ENCODE data around the gene RBM18.
A peak's percentile ranks its signal among the peaks of the same experiment; 100 is the strongest.

Gene RBM18

DNA sequence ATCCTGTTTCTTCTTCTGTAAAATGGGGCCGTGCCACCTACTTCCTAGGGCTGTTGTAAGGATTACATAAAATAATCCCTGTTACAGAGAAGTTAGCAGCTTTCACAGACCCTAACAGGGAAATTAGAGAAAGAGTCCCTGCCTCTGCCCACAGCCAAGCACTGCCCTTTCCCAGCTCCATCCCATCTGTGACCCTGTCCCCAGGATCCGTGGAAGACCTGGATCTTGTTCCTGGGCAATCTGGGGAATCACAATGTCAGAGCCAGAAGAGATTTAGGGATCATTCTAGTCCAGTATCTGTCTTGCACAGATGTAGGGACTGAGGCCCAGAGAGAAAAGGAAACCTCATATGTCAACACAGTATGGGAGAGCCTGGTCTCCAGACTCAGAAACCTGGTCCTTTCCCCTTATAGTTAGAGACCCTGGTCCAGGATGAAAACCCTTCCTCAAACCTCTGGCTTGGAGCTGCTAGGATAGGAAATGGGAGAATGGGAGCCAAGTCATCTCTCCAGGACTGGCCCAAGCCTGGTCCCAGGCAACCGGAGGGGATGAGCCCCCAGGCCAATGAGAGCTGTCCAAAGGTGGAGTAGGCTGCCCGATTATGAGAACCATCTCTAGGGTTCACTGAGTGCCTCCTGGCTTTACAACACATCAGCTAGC lies 48.4 kb downstream of the RBM18 start:
- no peak overlapping the region for H3K9ac ChIP-seq (ENCODE audit: low read length)
- TF ChIP-seq, protein P1, sequence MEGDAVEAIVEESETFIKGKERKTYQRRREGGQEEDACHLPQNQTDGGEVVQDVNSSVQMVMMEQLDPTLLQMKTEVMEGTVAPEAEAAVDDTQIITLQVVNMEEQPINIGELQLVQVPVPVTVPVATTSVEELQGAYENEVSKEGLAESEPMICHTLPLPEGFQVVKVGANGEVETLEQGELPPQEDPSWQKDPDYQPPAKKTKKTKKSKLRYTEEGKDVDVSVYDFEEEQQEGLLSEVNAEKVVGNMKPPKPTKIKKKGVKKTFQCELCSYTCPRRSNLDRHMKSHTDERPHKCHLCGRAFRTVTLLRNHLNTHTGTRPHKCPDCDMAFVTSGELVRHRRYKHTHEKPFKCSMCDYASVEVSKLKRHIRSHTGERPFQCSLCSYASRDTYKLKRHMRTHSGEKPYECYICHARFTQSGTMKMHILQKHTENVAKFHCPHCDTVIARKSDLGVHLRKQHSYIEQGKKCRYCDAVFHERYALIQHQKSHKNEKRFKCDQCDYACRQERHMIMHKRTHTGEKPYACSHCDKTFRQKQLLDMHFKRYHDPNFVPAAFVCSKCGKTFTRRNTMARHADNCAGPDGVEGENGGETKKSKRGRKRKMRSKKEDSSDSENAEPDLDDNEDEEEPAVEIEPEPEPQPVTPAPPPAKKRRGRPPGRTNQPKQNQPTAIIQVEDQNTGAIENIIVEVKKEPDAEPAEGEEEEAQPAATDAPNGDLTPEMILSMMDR (IDR thresholded peaks at IDR 0.05; ENCODE audit: low read length) = no peak
- no peak for TF ChIP-seq EZH2 (IDR thresholded peaks at IDR 0.05; ENCODE audit: borderline replicate concordance, low read length)
- no peak overlapping the region for H3K4me2 ChIP-seq (ENCODE audit: low read length)
- H2AFZ ChIP-seq (ENCODE audit: low read length) = no peak overlapping the region
- peaks cover 7% of the 10 kb centered on the region for H3K4me1 ChIP-seq (ENCODE audit: insufficient read depth, low read length, severe bottlenecking)
- no peaks in the 10 kb centered on the region for H3K9me2 ChIP-seq (ENCODE audit: low read depth, low read length)
- H3K4me3 ChIP-seq (ENCODE audit: low read depth, low read length, poor library complexity, severe bottlenecking) = no peak overlapping the region
- H3K27me3 ChIP-seq (ENCODE audit: insufficient read depth, low read length) = no peaks in the 10 kb centered on the region; the same call in 1 of the 2 replicates
- H3F3A ChIP-seq (ENCODE audit: insufficient read depth, low read length) = no peaks in the 10 kb centered on the region
- H3K36me3 ChIP-seq (ENCODE audit: insufficient read depth, low read length) = no peaks in the 10 kb centered on the region
- no peaks in the 10 kb centered on the region for H3K79me2 ChIP-seq (ENCODE audit: insufficient read depth, low read length)
- H3K27ac ChIP-seq (ENCODE audit: low read depth, low read length, poor library complexity, severe bottlenecking) = no peak overlapping the region
- no peaks in the 10 kb centered on the region for H3K9me3 ChIP-seq (ENCODE audit: low read length)
- H4K20me1 ChIP-seq (ENCODE audit: insufficient read depth, low read length) = no peaks in the 10 kb centered on the region

DNA sequence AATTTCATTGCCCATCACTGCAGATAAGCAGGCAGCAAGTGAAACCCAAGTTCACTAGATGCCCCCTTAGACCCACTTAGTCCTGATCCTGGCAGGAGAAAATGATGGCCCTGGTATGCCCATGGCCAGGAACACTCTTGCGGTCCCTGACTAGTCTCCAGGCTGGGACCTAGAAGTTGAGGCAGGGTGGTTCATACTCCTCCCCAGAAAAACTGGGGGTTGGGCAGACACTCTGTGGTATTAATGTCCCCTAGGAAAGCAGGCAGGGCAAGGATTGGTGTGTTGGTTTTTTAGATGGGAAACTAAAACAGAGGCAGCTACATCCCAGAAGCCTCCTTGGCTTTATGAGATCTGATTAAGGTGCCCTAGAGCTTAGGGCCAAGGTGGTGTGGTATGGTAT lies 49.0 kb downstream of the RBM18 start:
- H3F3A ChIP-seq (ENCODE audit: insufficient read depth, low read length) = no peaks in the 10 kb centered on the region
- no peaks in the 10 kb centered on the region for H4K20me1 ChIP-seq (ENCODE audit: insufficient read depth, low read length)
- H3K27ac ChIP-seq (ENCODE audit: low read depth, low read length, poor library complexity, severe bottlenecking) = no peak overlapping the region
- H3K4me3 ChIP-seq (ENCODE audit: low read depth, low read length, poor library complexity, severe bottlenecking) = no peak overlapping the region
- no peaks in the 10 kb centered on the region for H3K36me3 ChIP-seq (ENCODE audit: insufficient read depth, low read length)
- H2AFZ ChIP-seq (ENCODE audit: low read length) = no peak overlapping the region
- no peaks in the 10 kb centered on the region for H3K9me3 ChIP-seq (ENCODE audit: low read length)
- peaks cover 7% of the 10 kb centered on the region for H3K4me1 ChIP-seq (ENCODE audit: insufficient read depth, low read length, severe bottlenecking)
- no peaks in the 10 kb centered on the region for H3K79me2 ChIP-seq (ENCODE audit: insufficient read depth, low read length)
- no peak overlapping the region for H3K4me2 ChIP-seq (ENCODE audit: low read length)
- no peak for TF ChIP-seq EZH2 (IDR thresholded peaks at IDR 0.05; ENCODE audit: borderline replicate concordance, low read length)
- TF ChIP-seq, protein P1 (IDR thresholded peaks at IDR 0.05; ENCODE audit: low read length) = no peak
- H3K9me2 ChIP-seq (ENCODE audit: low read depth, low read length) = no peaks in the 10 kb centered on the region
- H3K9ac ChIP-seq (ENCODE audit: low read length) = no peak overlapping the region
- H3K27me3 ChIP-seq (ENCODE audit: insufficient read depth, low read length) = no peaks in the 10 kb centered on the region; the same call in 1 of the 2 replicates

DNA sequence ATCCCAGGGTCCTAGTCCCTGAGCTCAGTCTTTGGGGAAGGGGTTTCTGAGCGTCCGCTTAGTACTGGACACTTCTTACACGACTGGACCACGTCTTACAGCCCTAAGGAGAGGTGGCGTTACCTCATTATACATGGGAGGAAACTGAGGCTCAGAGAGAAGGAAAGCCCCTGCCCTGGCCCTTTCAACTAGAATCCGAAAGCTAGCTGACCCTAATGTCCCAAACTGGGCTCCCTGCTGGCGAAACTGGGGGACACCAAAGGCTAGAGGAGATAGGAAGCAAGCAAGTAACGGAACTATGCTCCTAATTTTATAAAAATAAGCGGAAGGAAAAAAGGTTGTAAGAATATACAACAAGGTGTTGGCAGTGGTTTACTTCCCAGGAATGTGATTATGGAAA lies 50.1 kb downstream of the RBM18 start:
- Histone ChIP-seq H3K4me3 (ENCODE audit: low read depth, low read length, poor library complexity, severe bottlenecking) (peak overlapping the region; percentile 46), H3K4me2 (ENCODE audit: low read length) (peak overlapping the region; percentile 51), H4K20me1 (ENCODE audit: insufficient read depth, low read length) (no peaks in the 10 kb centered on the region), H3K36me3 (ENCODE audit: insufficient read depth, low read length) (no peaks in the 10 kb centered on the region), H3K9me3 (ENCODE audit: low read length) (no peaks in the 10 kb centered on the region), H3F3A (ENCODE audit: insufficient read depth, low read length) (no peaks in the 10 kb centered on the region), H3K27ac (ENCODE audit: low read depth, low read length, poor library complexity, severe bottlenecking) (no peak overlapping the region), H3K4me1 (ENCODE audit: insufficient read depth, low read length, severe bottlenecking) (peaks cover 7% of the 10 kb centered on the region), H3K9ac (ENCODE audit: low read length) (no peak overlapping the region), H2AFZ (ENCODE audit: low read length) (no peak overlapping the region), H3K9me2 (ENCODE audit: low read depth, low read length) (no peaks in the 10 kb centered on the region), H3K79me2 (ENCODE audit: insufficient read depth, low read length) (no peaks in the 10 kb centered on the region), H3K27me3 (ENCODE audit: insufficient read depth, low read length) (no peaks in the 10 kb centered on the region; the same call in 1 of the 2 replicates)
- TF ChIP-seq, protein P1 (IDR thresholded peaks at IDR 0.05; ENCODE audit: low read length) = no peak
- TF ChIP-seq EZH2 (IDR thresholded peaks at IDR 0.05; ENCODE audit: borderline replicate concordance, low read length) = no peak
